Measurements from ENCODE around the gene ENDOU.

Gene ENDOU

GRCh38 chr12:47744005-47744651 lies 18.8 kb upstream of the ENDOU start:
- in situ Hi-C loops (cut with MboI; ENCODE audit: low sequenced_read_pairs) = no loop called here

DNA sequence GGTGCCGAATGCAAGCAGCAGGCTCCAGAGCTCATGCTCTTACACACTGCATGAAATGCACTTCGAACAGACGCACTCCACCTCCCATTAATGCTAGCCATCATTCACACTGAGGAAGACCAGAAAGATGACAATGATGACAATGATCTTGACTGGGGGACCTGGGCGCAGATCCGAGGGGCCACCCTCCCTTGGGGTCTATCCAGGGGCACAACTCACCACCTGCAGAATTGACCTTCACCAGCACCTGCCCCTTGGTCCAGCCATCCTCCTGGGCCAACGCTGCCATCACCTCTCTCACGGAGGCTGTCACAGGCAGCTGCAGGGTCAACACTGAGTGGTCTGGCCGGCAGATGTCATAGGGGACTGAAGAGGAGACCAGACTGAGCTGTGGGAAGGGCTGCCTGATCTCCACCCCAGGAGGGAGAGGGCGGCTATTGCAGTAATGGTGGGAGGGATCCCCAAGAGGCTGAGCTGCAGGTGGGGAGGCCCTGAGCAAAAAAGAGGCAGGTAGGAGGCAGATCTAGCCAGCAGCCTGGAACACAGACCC lies 18.1 kb upstream of the ENDOU start:
- in situ Hi-C loops (cut with MboI; ENCODE audit: low sequenced_read_pairs) = no loop called here

DNA sequence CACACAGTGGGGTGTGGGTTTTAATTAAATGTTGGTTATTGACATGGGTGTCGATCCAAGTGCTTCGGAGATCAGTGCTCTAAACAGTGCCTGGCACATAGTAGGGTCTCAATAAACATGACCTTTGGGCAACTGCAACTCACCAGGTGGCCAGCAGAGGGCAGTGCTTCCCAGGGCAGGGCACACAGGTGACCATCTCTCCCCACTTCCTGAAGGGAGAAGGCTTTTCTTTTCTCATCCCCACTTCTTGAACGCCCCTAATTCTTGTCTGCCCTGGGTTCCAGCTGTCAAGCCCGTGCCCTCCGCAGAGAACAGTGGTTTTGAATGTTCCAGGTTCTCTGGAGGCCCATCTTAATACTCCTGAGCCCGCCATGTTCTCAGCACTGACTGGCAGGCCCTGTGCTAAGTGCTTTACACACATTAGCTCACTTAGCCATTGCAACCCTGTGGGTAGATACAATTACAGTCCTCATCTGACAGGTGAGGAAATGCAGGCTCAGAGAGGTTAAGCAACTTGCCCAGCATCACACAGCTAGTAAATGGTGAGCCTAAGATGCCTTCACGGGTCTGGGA lies 17.0 kb upstream of the ENDOU start:
- in situ Hi-C loops (cut with MboI; ENCODE audit: low sequenced_read_pairs) = no loop called here

GRCh38 chr12:47741340-47741703 lies 16.0 kb upstream of the ENDOU start:
- in situ Hi-C loops (cut with MboI; ENCODE audit: low sequenced_read_pairs) = no loop called here

DNA sequence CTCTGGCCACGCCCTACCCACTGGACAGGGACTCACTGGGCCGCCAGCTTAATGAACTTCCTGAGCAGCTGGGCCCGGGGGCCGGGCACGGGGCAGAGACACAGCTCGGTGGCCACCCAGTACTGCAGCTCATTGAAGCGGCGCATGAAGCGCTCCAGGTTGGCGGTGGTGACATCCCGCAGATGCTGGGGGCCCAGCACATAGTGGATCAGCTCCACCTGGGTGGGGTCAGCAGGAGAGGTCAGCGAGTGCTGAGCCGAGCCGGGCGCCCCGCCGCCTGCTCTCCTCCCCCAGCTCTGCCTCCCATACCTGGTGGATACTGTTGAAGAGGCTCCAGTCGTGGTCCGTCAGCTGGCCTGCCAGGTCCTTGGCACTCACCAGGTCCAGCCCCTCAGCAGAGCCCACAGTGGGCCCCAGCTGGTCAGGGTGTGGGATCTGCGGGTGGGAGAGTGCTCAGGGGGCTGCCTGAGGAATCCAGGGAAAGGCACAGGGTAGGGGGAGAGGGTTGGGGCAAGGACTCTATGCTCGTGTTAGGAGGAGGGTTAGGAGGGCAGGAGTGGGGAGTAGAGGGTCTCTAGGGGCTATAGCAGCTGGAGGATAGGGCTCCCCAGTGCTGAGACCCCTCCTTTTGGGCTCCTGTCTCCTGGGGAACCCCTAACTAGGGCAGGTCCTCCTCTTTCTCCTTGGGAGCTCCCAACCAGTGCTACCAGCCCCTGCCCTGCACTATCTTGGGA lies 15.5 kb upstream of the ENDOU start:
- in situ Hi-C loops (cut with MboI; ENCODE audit: low sequenced_read_pairs) = no loop called here

DNA sequence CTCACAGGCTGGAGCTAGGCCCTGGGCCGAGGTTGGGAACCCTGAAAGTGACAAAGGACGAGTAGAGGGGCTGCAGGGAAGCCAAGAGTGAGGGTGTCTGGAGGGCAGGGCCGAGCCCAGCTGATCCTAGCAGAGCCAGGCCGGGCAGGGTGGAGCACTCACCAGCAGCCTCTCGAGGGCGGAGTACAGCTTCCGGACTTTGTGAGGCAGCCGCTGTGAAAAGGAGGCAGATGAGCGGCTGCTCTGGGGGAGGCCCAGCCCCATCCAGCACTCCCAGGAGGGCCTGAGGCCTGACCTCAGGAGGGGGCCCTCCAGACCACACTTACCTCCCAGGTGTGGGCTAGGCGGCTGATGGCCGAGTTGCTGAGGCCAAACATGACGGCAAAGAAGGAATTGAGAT lies 14.7 kb upstream of the ENDOU start:
- in situ Hi-C loops (cut with MboI; ENCODE audit: low sequenced_read_pairs) = no loop called here

GRCh38 chr12:47739297-47739696 lies 14.0 kb upstream of the ENDOU start:
- in situ Hi-C loops (cut with MboI; ENCODE audit: low sequenced_read_pairs) = no loop called here

- in situ Hi-C loops (cut with MboI; ENCODE audit: low sequenced_read_pairs) = no loop called here
Observed at GRCh38 chr12:47737936-47738594, 12.8 kb upstream of the ENDOU start.

DNA sequence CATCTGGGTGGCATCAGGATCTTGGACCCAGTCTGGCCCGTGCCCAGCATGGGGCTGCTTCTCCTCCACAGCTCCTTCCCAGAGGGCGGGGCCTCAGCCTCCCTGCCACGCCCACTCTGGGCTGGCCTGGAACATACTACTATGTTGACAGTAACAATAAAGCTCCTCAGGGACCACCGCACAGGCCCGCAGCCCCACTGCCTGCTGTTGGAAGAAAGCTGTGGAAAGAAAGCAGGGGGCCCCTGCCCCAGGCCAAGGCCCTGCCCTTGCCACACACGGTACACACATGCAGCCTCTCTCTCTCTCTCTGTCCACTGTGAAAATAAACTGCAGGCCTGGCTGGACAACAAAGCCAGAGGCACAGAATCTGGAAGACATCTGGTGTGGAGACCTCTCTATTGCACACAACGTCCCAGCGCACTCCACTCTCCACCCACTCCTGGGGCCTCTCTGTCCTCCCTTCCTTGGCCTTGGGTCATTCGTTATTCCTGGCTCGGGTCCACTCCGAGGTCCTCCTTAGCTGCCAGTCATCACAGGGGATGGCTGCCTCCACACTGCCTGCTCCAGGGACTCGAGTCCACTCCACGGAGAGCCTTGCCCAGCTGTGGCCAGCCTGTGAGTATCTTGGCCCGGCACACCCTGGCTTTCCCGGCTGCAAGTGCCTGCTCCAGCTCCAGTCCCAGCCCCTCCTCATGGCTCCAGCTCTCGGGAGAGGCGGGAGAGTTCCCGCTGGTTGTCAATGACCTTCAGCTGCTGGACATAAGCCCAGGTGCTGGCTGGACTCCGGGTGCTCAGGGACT lies 11.8 kb upstream of the ENDOU start:
- in situ Hi-C loops (cut with MboI; ENCODE audit: low sequenced_read_pairs) = no loop called here

DNA sequence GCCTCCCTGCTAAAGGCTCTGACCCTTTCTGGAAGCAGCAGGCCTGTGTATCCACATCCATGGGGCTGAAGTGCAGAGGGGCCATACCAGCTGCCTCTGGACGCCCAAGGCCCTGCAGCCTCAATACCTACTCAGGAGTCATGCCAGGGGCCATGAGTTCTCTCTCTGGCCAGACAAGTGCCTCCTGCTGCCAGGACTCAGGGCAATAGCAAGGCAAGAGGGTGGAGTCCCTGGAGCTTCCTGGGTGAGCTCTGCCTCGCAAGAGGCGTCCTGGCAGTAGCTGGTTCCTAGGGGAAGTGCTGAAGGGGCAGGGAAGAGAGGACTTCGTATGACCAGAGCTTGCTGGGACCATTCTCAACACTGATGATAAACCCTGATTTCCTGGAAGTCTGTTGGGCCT lies 10.9 kb upstream of the ENDOU start:
- in situ Hi-C loops (cut with MboI; ENCODE audit: low sequenced_read_pairs) = no loop called here

GRCh38 chr12:47735649-47736048 lies 10.4 kb upstream of the ENDOU start:
- in situ Hi-C loops (cut with MboI; ENCODE audit: low sequenced_read_pairs) = no loop called here

GRCh38 chr12:47734725-47735480 lies 9.6 kb upstream of the ENDOU start:
- in situ Hi-C loops (cut with MboI; ENCODE audit: low sequenced_read_pairs) = no loop called here

DNA sequence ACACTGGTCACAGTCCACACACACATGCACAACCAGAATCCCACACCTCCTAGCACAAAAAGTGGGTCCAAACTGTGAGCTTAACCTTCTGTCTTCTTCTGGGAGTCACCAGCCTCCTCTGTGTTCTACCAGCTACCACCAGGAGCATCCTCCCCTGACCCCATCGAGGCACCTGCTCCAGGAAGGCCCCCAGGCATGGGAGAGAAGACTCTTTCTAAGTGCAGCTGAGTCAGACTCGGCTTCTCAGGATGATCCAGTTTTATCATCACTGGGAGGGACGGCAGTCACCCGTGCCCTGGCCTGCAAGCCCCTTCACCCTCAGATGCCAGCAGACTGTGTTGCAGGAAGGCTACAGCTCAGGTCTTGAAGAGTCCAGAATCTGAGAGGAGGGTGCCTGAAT lies 7.9 kb upstream of the ENDOU start:
- in situ Hi-C loops (cut with MboI; ENCODE audit: low sequenced_read_pairs) = no loop called here

DNA sequence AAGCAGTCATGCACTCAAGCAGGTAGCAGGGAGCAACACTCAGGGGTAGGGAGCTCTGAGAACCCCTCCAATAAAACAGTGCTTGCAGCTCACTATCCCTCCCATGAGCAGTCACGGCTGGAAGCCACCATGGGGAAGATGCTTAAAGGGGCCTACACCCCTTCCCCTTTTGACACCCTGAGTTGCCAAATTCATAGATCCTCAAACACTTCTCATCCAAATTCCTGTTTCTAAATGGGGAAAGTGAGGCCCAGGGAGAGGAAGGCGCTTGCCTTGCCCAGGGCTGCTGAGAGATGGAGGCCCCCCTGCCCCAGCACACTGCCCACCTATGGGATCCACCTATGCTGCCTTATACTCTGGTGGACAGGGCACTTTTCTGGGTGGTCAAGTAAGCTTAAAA lies 7.2 kb upstream of the ENDOU start:
- in situ Hi-C loops (cut with MboI; ENCODE audit: low sequenced_read_pairs) = no loop called here

DNA sequence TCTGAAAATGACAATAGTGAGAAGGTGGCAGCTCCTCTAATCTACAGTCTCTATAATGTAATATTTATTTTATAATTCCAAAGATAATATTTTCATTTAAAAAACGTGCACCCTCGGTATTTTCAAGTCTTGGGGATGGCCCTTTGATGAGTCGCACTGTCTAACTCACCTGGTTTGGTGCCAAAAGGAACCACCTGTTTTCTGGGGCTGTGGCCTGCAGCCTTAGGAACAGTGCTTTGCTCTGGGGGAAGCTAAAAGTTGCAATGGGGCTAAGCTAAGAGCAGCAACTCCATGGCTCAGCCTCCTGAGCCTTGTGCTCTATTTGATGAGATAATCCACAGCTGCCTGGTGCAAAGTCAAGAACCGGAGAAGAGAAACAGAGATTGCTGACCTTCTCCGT lies 6.4 kb upstream of the ENDOU start:
- in situ Hi-C loops (cut with MboI; ENCODE audit: low sequenced_read_pairs) = no loop called here

- in situ Hi-C loops (cut with MboI; ENCODE audit: low sequenced_read_pairs) = no loop called here
Observed at GRCh38 chr12:47730341-47730744, 5.1 kb upstream of the ENDOU start.

DNA sequence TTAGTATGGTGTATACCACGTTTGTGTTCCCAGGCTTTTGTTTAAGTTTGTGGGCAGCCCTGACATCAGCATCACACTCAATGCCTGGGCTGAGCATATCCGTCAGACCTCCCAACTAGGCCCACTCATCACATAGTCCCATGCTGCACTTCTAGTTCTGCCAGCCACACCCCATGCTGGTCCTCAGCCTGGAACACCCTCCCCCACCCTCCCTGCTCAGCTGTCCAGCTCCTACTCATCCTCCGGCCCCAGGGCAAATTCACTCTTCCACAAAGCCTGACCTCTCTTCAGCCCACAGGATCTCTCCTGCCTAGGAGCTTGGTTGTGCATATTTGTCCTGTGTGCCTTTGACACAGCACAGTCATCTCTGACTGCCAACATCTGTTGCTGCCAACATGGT lies 3.9 kb upstream of the ENDOU start:
- in situ Hi-C loops (cut with MboI; ENCODE audit: low sequenced_read_pairs) = no loop called here

DNA sequence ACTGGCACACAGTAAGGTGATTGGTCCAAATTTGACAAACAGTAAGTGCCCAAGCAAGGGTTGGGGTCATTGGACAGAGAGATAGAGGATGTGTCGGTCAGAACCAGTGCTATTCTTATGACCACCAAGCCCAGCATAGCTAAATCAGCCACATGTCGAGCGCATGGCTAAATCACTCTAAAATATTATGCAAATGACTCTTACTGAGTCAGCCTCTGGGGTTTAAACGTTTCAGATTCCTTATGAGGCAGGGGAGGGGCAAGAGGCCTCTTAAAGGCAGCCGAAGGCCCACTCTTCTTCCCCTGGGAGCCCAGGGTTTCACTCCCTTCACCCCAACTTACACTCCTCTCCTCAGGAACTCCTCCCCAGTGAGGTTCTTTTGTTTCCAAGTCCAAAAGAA lies 603 bp upstream of the ENDOU start:
- in situ Hi-C loops (cut with MboI; ENCODE audit: low sequenced_read_pairs) = no loop called here

DNA sequence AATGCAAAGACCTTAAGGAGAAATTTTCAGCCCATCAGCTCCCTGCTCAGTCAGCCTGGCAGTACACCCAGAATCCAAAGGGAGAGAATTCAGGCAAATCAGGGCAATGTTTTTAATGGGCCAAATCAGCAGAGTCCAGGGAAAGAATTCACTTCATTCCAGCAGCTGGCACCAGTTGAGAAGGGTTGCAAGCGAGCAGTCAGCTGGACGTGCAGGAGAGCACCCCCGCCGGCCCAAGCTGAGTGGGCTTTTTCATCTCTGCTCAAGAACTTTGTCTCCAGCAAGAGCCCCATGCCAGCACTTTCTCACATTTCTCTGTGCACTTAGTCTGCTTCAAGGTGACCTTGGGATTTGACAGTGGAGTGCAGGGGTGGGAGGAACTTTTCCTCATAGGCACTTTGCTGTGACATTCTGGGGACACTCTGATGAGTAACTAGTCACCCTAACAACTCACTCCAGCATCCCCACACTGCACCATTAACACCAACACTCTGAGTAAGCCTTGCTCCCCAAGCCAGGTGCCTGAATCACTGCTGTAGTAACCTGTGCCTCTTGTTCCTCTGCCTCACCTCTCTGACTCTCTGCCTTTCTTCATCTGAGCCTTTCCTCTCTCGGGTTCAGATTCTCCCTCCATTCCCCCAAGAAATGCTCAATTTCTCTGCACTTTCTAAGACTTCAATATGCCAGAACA lies 2.2 kb downstream of the ENDOU start:
- in situ Hi-C loops (cut with MboI; ENCODE audit: low sequenced_read_pairs) = no loop called here

All from hTERT RPE-1 (cell line).